ENCODE measurements around the gene DCTN4. TPM values are rescaled to one million over a fixed set of nuclear protein-coding genes. Genes with fewer than 3 reads are reported as not detected.

Gene DCTN4
- total and polyA plus RNA-seq, 2 of the 4 experiments (the other 2 are of a cell fraction) = 28.1 to 50.2 TPM

GRCh38 chr5:150658699-150659265, 100.0 kb downstream of the DCTN4 start:
- Histone ChIP-seq H3K36me3 (ENCODE audit: control insufficient read depth, insufficient read depth, low read length) (peaks cover 9% of the 10 kb centered on the region; the same call in 1 of the 2 replicates), H3K23ac (ENCODE audit: low read depth, low read length) (no peak overlapping the region; the same call in 1 of the 2 replicates), H3K4me3 (ENCODE audit: insufficient read depth, low read depth, low read length) (no peak overlapping the region), H3K4ac (ENCODE audit: low read depth, low read length) (no peak overlapping the region; the same call in 1 of the 2 replicates), H3K9me1 (ENCODE audit: insufficient read depth, low read length) (peaks cover 2% of the 10 kb centered on the region; the same call in 1 of the 2 replicates), H4K8ac (ENCODE audit: low read depth in 2 of 2, low read length in 2 of 2) (no peak overlapping the region), H3K4me1 (ENCODE audit: control insufficient read depth, insufficient read depth, low read length) (peaks cover 20% of the 10 kb centered on the region), H3K27ac (ENCODE audit: insufficient read depth, low read length) (no peak overlapping the region), H3K14ac (replicated peaks; ENCODE audit: low read depth, low read length) (no peak overlapping the region), H2BK15ac (ENCODE audit: low read depth, low read length) (no peak overlapping the region), H2AK5ac (ENCODE audit: low read depth, low read length) (0 out of 2 replicates have a peak overlapping the region, but pooled peaks have one; percentile 23), H2BK5ac (ENCODE audit: low read depth, low read length, poor library complexity, severe bottlenecking) (no peak overlapping the region), H4K91ac (ENCODE audit: insufficient read depth, low read depth, low read length) (no peak overlapping the region), H3K79me1 (ENCODE audit: low read depth in 1 of 2, low read length in 2 of 2) (peaks cover 7 to 10% of the 10 kb centered on the region in 2 experiments; a peak in 3 of 4 replicates), H2AK9ac (replicated peaks; ENCODE audit: low read depth, low read length, poor library complexity) (no peak overlapping the region), H2AFZ (replicated peaks; ENCODE audit: low read length, poor library complexity) (peak overlapping the region; percentile 38), H3K4me2 (ENCODE audit: low read depth, low read length) (no peak overlapping the region), H2BK120ac (ENCODE audit: low read depth, low read length) (no peak overlapping the region), H3K27me3 (ENCODE audit: control insufficient read depth, insufficient read depth, low read length) (peaks cover 6% of the 10 kb centered on the region), H3K9me3 (ENCODE audit: control insufficient read depth, insufficient read depth, low read length) (no peaks in the 10 kb centered on the region), H3K9ac (ENCODE audit: low read depth, low read length) (no peak overlapping the region), H4K5ac (ENCODE audit: low read depth, low read length) (no peak overlapping the region), H3K18ac (ENCODE audit: low read depth, low read length) (no peak overlapping the region), H2BK20ac (ENCODE audit: low read depth, low read length) (no peak overlapping the region), H3K56ac (ENCODE audit: extremely low read depth, insufficient read depth, low read length) (no peak overlapping the region), H4K20me1 (ENCODE audit: insufficient read depth, low read length) (peaks cover 7% of the 10 kb centered on the region)
- BruUV-seq (replicated peaks) = no TSS peak
- intact Hi-C loops (cut with micrococcal nuclease) = loop anchor here (5.0 kb wide), 1 partner anchor 189 kb away; the partner anchor contains the start of gene IRGM
- WGBS, 2 experiments (ENCODE audit: extremely low coverage in 2 of 2, insufficient read length in 1 of 2) = 61% methylated on average over 3 of the region's 3 CpGs; no CpG with 5 or more reads in 1 of the 2 experiments
- CTCF ChIA-PET = interaction anchor here (0.6 kb wide), 2 partner anchors 99 to 389 kb away, joined by 3 read pairs; no protein-coding TSS in a partner anchor
- TF ChIP-seq CHD1 (IDR thresholded peaks at IDR 0.05; ENCODE audit: low read depth, low read length) (no peak), USF2 (IDR thresholded peaks at IDR 0.05; ENCODE audit: low read depth, low read length) (no peak), MAZ (IDR thresholded peaks at IDR 0.05; ENCODE audit: borderline replicate concordance, low read depth, low read length) (no peak), FOS (IDR thresholded peaks at IDR 0.05; ENCODE audit: low read depth, low read length) (no peak)
- ATAC-seq (ENCODE audit: low read depth) = peak; percentile 1; the same call in 1 of the 2 replicates
- dilution Hi-C loops (cut with HindIII; ENCODE audit: low sequenced_read_pairs, unreplicated experiment) = no loop called here
- no peak for DNase-seq
- POLR2A ChIA-PET (ENCODE audit: unreplicated experiment) = no interaction called here
- in situ Hi-C loops (cut with MboI; ENCODE audit: low sequenced_read_pairs) = no loop called here

Other genes with a start within 250 kb of the DCTN4 start
- gene SYNPO, start 118.4 kb downstream of the DCTN4 start, total RNA-seq (2012; rRNA removed) = 3.0 and 3.1 TPM in 2 replicates
- 22.6 and 24.8 TPM in 2 replicates for gene SYNPO, start 118.4 kb downstream of the DCTN4 start, polyA plus RNA-seq (2012; rRNA removed)
- gene MYOZ3, start 97.8 kb downstream of the DCTN4 start, total RNA-seq (2012; rRNA removed) = under 0.01 TPM in 2 replicates
- gene MYOZ3, start 97.8 kb downstream of the DCTN4 start, polyA plus RNA-seq (2012; rRNA removed) = 0.24 TPM in 2 replicates
- gene RBM22, start 58.0 kb downstream of the DCTN4 start, total RNA-seq (2012; rRNA removed) = 26.2 and 33.1 TPM in 2 replicates
- gene RBM22, start 58.0 kb downstream of the DCTN4 start, polyA plus RNA-seq (2012; rRNA removed) = 30.2 and 34.2 TPM in 2 replicates
- gene SMIM3, start 19.7 kb upstream of the DCTN4 start, total RNA-seq (2012; rRNA removed) = 36.1 and 37.5 TPM in 2 replicates
- 42.6 and 53.4 TPM in 2 replicates for gene SMIM3, start 19.7 kb upstream of the DCTN4 start, polyA plus RNA-seq (2012; rRNA removed)
- gene IRGM, start 87.5 kb upstream of the DCTN4 start, total RNA-seq (2012; rRNA removed) = not detected in 2 replicates
- not detected in 2 replicates for gene IRGM, start 87.5 kb upstream of the DCTN4 start, polyA plus RNA-seq (2012; rRNA removed)
- gene ZNF300, start 146.0 kb upstream of the DCTN4 start, total RNA-seq (2012; rRNA removed) = 6.1 and 7.5 TPM in 2 replicates
- gene ZNF300, start 146.0 kb upstream of the DCTN4 start, polyA plus RNA-seq (2012; rRNA removed) = 4.2 and 5.2 TPM in 2 replicates

Measured in IMR-90 (cell line).